Bone marrow (tissue), 2 donors: ENCODE data around the gene MYO1A.

Experiments
- DNase-seq, 2 donors: peaks; one replicate each; lab custom pipeline; 2025; lab: John Stamatoyannopoulos, UW

Gene MYO1A

GRCh38 chr12:57012600-57013465, 37.1 kb downstream of the MYO1A start:
- DNase-seq, result no peak

GRCh38 chr12:57011438-57012424, 38.2 kb downstream of the MYO1A start:
- DNase-seq, result no peak

- DNase-seq, result no peak
Measured at GRCh38 chr12:57010627-57011247, 39.2 kb downstream of the MYO1A start.

- DNase-seq, result no peak
Measured at GRCh38 chr12:57009949-57010626, 39.8 kb downstream of the MYO1A start.

DNA sequence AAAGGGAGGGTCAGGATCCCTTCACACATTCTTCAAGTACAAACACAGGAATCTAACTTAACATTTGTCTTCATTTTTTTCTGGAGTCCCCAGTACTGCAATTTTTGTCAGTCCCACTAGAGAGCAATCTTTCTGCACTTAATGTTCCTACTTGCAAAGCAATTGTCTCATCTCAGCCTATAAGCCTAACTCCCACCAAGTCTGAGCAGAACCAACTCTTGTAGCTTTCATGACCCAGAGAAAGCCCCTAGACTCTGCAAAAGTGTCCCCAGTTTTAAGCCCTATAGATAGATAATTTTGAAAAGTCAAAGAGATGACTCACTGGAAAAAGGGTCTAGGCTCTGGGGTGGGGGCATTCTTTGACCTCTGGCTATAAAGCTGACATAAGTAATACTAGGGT, 41.8 kb downstream of the MYO1A start:
- peak in 1 of 2 donors; percentile 56 for DNase-seq

DNA sequence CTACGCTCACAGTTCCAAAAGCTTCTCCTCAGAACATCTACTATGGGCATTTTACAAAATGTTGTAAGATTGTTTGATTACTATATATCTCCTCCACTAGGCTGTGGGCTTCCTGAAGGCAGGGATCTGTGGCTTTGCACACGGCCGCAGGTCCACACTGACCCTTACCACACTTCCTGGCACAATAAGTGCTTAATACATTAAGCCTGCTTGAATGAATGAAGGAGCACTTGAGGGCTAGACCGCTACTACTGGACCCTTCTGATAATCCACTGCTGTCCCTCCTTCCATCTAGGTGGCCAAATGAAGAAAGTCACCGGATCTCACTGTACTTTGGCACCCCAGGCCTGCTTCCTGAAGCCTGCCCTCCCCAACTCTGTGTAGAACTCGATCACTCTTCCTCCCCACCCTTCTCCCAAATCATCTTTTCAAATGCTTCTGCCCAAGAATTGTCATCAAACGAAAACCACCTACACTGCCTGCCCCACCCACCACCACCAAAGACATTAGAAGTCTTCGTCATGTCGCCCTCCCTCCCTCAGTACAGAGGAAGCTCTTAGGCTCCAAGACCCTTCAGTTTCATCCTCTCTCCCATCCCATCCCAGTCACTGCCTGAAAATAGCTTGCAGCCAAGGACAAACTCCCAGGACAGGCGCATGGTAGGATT, 43.0 kb downstream of the MYO1A start:
- DNase-seq, result no peak

GRCh38 chr12:57005980-57006808, 43.7 kb downstream of the MYO1A start, which contains the start of gene ZBTB39:
TSS of gene ZBTB39 (minus strand) at chr12:57006546. CDS start at chr12:57004917, 1,629 bp downstream.
- peak; percentile 51 to 61 for DNase-seq

DNA sequence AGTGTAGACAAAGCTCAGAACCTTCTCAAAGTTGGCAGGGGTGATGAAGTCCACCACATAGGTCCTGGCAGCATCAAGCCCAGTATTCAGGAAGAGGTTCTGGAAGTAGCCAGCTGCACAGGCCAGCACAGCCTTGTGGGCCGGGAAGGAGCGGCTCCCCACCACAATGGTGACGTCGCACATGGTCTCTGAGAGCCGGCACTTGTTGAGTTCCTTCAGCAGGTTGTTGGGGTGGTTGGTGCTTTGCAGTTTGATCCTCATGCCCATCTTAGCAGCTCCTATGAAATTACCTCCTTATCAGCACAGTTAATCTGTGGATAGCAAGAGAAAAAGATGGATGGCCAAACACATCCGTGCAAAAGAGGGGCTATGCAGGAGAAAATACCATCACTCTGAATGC, 45.3 kb downstream of the MYO1A start:
- no peak for DNase-seq

GRCh38 chr12:57003395-57003794, 46.5 kb downstream of the MYO1A start:
- DNase-seq, result no peak

DNA sequence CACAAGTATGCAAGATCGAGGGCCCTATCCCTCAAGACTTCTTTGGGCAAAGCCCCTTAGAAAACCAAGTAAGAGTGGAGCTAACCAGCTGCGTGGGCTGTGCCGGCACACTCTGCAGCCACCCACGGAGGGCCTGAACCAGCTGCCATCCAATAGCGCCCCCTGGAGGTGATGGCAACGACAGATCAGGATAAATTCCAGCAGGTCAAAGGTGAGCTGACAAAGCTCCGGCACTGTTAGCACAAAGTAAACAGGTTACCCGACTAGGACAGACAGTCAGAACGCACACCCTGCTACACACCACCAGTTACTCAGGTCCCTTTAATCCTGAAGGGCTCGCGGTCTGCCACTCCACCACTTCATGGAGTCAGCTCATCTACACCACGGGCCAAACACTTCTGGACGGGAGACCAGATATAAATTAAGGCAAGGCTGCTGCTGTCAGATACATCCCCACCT, 48.5 kb downstream of the MYO1A start:
- DNase-seq, result peak; percentile 21 to 59

GRCh38 chr12:57000393-57000792, 49.5 kb downstream of the MYO1A start:
- no peak for DNase-seq

DNA sequence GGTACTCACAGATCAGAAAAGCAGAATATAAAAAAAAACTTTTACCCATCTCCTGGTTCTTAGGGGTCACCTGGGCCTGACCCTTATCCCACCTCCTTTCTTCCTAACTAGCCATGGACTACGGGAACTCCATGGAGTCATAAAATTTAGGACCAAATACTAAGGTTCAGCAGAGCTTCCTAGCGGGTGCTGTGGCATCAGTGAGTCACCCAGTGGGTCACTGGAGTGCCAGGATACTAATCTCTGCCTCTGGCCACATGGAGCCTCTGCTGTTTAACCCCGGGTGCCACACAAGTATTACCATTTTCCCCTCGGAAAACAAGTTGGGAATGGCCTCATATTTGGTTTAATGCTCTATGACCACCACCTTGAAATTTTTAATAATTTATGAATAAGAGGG, 50.5 kb downstream of the MYO1A start:
- DNase-seq, result no peak

DNA sequence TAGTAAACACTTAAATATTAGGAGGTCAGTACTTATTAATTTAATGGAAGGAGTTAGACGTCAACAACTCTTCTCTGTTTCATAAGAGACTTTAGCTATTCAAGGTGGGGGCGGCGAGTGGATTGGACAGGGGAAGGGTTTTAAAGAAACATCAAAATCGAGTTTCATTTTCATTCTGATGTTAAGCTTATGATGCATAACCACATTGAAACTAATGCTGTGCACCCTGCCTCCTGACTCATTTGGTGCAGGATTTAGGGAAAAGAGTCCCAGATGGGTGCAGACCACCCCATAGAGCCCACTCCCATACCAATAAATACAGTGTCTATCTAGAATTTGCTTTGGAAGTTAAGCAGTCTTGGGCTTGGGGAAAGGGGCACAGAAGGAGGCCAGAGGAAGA, 50.9 kb downstream of the MYO1A start:
- no peak for DNase-seq

DNA sequence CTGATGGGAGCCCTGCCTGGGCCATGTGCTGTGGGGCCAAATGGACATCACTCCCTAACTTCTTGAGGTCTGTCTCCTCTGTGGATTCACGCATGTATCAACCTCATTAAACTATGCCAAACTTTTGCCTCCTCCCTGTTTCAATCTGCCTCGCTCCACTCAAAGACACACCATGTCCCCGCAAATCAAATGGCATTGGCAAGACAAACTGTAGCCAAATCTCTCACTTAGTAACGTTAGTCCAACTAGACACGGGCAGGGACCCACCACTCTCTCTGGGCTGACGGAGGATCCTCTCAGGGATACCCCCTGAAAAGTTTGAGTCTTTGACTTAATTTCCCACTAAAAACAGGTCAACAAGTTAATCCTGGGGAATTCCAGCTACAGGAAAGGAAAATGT, 51.6 kb downstream of the MYO1A start:
- no peak for DNase-seq

GRCh38 chr12:56996793-56997545, 53.0 kb downstream of the MYO1A start:
- DNase-seq, result no peak

DNA sequence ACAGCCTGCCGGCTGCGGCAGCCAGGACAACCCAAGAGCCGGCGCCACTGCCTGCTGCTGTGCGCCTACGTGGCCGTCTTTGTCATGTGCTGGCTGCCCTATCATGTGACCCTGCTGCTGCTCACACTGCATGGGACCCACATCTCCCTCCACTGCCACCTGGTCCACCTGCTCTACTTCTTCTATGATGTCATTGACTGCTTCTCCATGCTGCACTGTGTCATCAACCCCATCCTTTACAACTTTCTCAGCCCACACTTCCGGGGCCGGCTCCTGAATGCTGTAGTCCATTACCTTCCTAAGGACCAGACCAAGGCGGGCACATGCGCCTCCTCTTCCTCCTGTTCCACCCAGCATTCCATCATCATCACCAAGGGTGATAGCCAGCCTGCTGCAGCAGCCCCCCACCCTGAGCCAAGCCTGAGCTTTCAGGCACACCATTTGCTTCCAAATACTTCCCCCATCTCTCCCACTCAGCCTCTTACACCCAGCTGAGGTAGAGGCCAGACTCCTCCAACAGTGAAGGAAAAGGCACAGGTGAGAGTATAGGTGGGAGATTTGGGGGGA, 53.9 kb downstream of the MYO1A start:
- no peak for DNase-seq

DNA sequence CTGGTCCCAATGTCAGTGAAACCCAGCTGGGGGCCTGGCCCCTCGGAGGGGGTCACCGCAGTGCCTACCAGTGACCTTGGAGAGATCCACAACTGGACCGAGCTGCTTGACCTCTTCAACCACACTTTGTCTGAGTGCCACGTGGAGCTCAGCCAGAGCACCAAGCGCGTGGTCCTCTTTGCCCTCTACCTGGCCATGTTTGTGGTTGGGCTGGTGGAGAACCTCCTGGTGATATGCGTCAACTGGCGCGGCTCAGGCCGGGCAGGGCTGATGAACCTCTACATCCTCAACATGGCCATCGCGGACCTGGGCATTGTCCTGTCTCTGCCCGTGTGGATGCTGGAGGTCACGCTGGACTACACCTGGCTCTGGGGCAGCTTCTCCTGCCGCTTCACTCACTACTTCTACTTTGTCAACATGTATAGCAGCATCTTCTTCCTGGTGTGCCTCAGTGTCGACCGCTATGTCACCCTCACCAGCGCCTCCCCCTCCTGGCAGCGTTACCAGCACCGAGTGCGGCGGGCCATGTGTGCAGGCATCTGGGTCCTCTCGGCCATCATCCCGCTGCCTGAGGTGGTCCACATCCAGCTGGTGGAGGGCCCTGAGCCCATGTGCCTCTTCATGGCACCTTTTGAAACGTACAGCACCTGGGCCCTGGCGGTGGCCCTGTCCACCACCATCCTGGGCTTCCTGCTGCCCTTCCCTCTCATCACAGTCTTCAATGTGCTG, 54.6 kb downstream of the MYO1A start:
- DNase-seq, result no peak

GRCh38 chr12:56994231-56994746, 55.6 kb downstream of the MYO1A start:
- no peak for DNase-seq
